ENCODE measurements around the gene FNDC10.

Gene FNDC10

DNA sequence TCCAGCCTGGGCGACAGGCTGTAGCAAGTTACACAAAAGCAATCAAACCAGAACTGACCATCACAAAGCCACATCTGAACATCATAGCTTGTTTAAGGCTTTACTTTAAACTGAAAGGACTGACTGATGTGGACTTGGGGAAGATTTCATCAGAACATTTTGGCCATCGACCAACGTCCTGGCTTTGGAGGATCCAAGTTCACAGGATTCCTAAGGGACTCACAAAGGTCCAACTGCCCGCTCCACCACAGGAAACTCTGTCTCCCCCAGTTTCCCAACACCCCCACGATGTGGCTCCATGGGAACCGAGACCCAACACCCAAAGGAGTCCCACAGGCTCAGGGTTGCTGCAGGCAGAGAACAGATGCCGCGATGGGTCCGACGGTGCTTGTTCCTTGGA is 34.6 kb downstream of the FNDC10 start:
- Histone ChIP-seq H3K4me3 (ENCODE audit: low read depth, low read length) (no peak overlapping the region), H3K36me3 (peaks cover 83% of the 10 kb centered on the region), H3K9me3 (no peaks in the 10 kb centered on the region), H3K27me3 (no peaks in the 10 kb centered on the region), H3K4me1 (no peaks in the 10 kb centered on the region)
- no peak for DNase-seq
- TF ChIP-seq, protein P1, sequence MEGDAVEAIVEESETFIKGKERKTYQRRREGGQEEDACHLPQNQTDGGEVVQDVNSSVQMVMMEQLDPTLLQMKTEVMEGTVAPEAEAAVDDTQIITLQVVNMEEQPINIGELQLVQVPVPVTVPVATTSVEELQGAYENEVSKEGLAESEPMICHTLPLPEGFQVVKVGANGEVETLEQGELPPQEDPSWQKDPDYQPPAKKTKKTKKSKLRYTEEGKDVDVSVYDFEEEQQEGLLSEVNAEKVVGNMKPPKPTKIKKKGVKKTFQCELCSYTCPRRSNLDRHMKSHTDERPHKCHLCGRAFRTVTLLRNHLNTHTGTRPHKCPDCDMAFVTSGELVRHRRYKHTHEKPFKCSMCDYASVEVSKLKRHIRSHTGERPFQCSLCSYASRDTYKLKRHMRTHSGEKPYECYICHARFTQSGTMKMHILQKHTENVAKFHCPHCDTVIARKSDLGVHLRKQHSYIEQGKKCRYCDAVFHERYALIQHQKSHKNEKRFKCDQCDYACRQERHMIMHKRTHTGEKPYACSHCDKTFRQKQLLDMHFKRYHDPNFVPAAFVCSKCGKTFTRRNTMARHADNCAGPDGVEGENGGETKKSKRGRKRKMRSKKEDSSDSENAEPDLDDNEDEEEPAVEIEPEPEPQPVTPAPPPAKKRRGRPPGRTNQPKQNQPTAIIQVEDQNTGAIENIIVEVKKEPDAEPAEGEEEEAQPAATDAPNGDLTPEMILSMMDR (IDR thresholded peaks at IDR 0.05; ENCODE audit: low read depth, low read length) = no peak

DNA sequence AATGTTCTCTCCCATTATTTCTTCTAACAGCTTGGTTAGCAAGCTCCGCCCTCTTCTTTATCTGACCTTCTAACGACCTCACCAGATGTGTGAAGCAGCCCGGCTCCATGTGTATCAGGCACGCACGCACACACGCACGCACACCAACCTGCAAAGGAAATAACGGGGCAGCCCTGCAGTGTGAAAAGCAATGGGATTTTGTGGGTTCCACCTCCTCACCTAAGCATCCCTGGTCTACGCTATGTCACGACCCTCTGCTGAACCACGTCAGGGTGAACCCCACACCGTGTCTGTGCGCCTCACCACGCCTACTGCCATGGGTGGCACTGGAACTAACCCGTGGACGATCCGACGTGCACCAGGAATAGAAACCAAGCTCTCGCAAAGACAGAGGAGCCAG is 35.7 kb downstream of the FNDC10 start:
- no peaks in the 10 kb centered on the region for H3K4me1 ChIP-seq
- DNase-seq = no peak
- peaks cover 86% of the 10 kb centered on the region for H3K36me3 ChIP-seq
- no peak overlapping the region for H3K4me3 ChIP-seq (ENCODE audit: low read depth, low read length)
- TF ChIP-seq, protein P1 (IDR thresholded peaks at IDR 0.05; ENCODE audit: low read depth, low read length) = no peak
- no peaks in the 10 kb centered on the region for H3K9me3 ChIP-seq
- H3K27me3 ChIP-seq = no peaks in the 10 kb centered on the region

DNA sequence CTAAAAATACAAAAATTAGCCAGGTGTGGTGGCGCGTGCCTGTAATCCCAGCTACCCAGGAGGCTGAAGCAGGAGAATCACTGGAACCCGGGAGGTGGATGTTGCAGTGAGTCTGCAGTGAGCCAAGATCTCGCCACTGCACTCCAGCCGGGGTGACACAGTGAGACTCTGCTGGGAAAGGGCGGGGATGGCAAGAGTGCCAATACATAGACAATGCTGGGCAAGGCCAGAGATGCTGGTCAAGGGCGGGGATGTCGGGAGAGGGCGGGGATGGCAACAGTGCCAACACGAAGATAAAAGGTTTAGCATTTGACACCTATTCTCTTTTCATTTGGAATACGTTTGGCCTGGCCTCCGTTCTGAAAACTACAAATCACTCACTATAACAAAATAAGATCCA is 36.2 kb downstream of the FNDC10 start:
- TF ChIP-seq, protein P1 (IDR thresholded peaks at IDR 0.05; ENCODE audit: low read depth, low read length) = no peak
- Histone ChIP-seq H3K27me3 (no peaks in the 10 kb centered on the region), H3K36me3 (peaks cover 80% of the 10 kb centered on the region), H3K4me3 (ENCODE audit: low read depth, low read length) (no peak overlapping the region), H3K9me3 (no peaks in the 10 kb centered on the region), H3K4me1 (no peaks in the 10 kb centered on the region)
- DNase-seq = no peak

DNA sequence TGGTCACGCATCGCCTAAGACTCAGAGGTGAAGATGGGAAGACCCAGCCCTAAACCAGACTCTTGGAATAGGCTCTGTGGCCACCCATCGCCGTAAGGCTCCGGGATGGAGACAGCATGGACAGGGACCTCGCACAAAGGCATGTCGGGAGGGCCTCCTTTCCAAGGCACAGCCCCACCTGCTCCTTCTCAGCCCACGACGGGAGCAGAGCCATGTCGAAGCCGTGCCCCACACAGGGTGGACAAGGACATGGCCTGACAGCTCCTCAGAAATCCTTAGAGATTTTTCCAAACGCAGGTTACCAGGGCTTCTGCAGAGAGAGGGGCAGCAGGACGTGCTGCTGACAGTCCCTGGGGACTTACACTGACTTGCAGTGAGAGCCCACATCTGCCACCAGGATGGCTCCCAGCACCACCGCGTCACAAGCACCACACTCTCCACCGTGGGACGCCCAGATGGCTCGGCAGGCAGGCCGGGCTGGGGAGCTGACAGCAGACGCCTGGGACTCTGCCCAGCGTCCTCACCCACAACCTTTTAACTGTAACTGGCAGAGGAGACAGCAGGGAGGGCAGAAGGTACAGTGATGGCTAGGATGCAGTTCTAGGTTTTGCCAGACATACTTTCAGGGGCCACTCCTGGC is 37.3 kb downstream of the FNDC10 start:
- TF ChIP-seq, protein P1 (IDR thresholded peaks at IDR 0.05; ENCODE audit: low read depth, low read length) = no peak
- no peaks in the 10 kb centered on the region for H3K4me1 ChIP-seq
- no peaks in the 10 kb centered on the region for H3K27me3 ChIP-seq
- DNase-seq = peak; percentile 80
- peaks cover 75% of the 10 kb centered on the region for H3K36me3 ChIP-seq
- no peak overlapping the region for H3K4me3 ChIP-seq (ENCODE audit: low read depth, low read length)
- no peaks in the 10 kb centered on the region for H3K9me3 ChIP-seq

DNA sequence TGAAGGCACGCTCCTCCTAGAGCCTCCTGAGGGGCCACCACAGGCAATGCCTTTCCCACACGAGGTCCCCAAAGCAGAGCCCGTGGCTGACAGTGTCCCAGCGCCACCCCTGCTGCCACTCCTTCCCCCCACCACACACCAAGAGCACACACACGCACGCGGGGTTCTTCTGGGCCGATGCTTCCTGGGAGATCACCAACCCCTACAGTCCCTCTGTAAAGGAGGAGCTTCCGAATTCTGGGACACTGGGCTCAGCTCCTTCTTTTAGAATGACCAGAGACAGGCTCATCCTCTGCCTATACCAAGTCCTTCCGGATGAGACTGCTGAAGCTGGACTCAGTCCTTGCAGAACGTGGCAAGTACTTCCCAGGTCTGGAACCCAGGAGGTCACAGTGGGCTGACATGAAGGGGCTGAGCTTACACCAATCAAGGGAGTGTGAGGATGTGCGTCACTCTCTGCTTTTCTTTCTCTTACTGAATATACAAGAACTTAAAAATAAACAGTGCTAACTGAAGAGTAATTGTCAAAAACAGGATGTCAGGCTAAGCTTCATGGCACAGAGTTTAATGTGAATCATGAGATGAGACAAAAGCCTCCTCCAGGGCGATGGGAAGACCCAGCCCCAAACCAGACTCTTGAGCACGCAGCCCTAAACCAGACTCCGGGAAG is 38.0 kb downstream of the FNDC10 start:
- no peaks in the 10 kb centered on the region for H3K9me3 ChIP-seq
- H3K4me1 ChIP-seq = no peaks in the 10 kb centered on the region
- no peak overlapping the region for H3K4me3 ChIP-seq (ENCODE audit: low read depth, low read length)
- peaks cover 69% of the 10 kb centered on the region for H3K36me3 ChIP-seq
- no peaks in the 10 kb centered on the region for H3K27me3 ChIP-seq
- no peak for DNase-seq
- TF ChIP-seq, protein P1 (IDR thresholded peaks at IDR 0.05; ENCODE audit: low read depth, low read length) = no peak

DNA sequence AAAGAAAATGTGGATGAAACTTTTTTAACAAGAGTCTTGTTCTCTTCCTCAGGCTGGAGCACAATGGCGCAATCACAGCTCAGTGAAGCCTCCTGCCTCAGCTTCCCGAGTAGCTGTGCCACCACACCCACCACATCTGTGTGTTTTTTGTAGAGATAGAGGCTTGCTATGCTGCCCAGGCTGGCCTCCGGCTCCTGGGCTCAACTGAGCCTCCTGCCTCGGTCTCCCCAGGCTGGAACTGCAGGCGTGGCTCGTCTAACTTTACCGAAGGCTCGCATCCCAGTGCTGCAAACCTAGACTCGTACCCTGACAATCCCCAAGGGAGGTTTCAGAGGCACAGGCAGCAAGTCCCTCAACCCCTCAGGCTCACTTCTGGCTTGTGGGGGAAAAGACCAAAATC is 39.8 kb downstream of the FNDC10 start:
- Histone ChIP-seq H3K27me3 (no peaks in the 10 kb centered on the region), H3K36me3 (peaks cover 61% of the 10 kb centered on the region), H3K4me3 (ENCODE audit: low read depth, low read length) (no peak overlapping the region), H3K4me1 (peaks cover 1% of the 10 kb centered on the region), H3K9me3 (no peaks in the 10 kb centered on the region)
- TF ChIP-seq, protein P1 (IDR thresholded peaks at IDR 0.05; ENCODE audit: low read depth, low read length) = no peak
- DNase-seq = no peak
